ENCODE measurements around the gene VPS26C. TPM values are rescaled to one million over a fixed set of nuclear protein-coding genes. Genes with fewer than 3 reads are reported as not detected.

The VPS26C gene
- total RNA-seq, 1 experiment from 2014 or later, result 58.0 TPM

- no peak overlapping the region for H2BK20ac ChIP-seq (ENCODE audit: low read depth, low read length, poor library complexity, severe bottlenecking)
- no peak overlapping the region for H2BK120ac ChIP-seq (ENCODE audit: low read depth, low read length, poor library complexity, severe bottlenecking)
- no peak overlapping the region for H4K5ac ChIP-seq (ENCODE audit: insufficient read length, low read depth, low read length)
- no peaks in the 10 kb centered on the region for H3K23me2 ChIP-seq (ENCODE audit: insufficient read length, low read depth, low read length, poor library complexity, severe bottlenecking)
- no peak overlapping the region for H2BK15ac ChIP-seq (ENCODE audit: low read depth, low read length)
- Mint-ChIP-seq H3K4me3 (no peak overlapping the region), H3K27ac (no peak overlapping the region), H3K4me1 (peaks cover 12 to 13% of the 10 kb centered on the region in 2 experiments), H3K36me3 (ENCODE audit: insufficient read depth in 1 of 3, low read depth in 3 of 3) (peaks cover 9 to 36% (median 19%) of the 10 kb centered on the region in 3 experiments; a peak in 6 of 7 replicates), H3K27me3 (ENCODE audit: low read depth) (no peaks in the 10 kb centered on the region), H3K9me3 (no peaks in the 10 kb centered on the region)
- no peak overlapping the region for H2AK5ac ChIP-seq (ENCODE audit: insufficient read length, low read length)
- H3K79me1 ChIP-seq (ENCODE audit: insufficient read depth, low read depth, low read length, poor library complexity, severe bottlenecking), result no peaks in the 10 kb centered on the region
- H3K4ac ChIP-seq (ENCODE audit: low read depth, low read length), result no peak overlapping the region
- H4K8ac ChIP-seq (replicated peaks; ENCODE audit: insufficient read length, low read depth, low read length), result no peak overlapping the region
- H3K14ac ChIP-seq (ENCODE audit: insufficient read depth, low read length), result no peak overlapping the region
- DNase-seq, result no peak
- H3T11ph ChIP-seq (ENCODE audit: low read length), result no peak overlapping the region
- no peaks in the 10 kb centered on the region for H4K20me1 ChIP-seq (ENCODE audit: control insufficient read depth, insufficient read depth, insufficient read length)
- no peak overlapping the region for H4K91ac ChIP-seq (ENCODE audit: insufficient read length, low read depth, low read length)
- H3K79me2 ChIP-seq (ENCODE audit: insufficient read depth, low read length), result no peaks in the 10 kb centered on the region
- H2AFZ ChIP-seq (ENCODE audit: low read length), result no peak overlapping the region
- H2BK5ac ChIP-seq (ENCODE audit: insufficient read length, low read length), result no peak overlapping the region
- no peaks in the 10 kb centered on the region for H3K9me3 ChIP-seq (ENCODE audit: control insufficient read depth, low read depth, low read length)
- no peaks in the 10 kb centered on the region for H3K4me1 ChIP-seq (ENCODE audit: insufficient read depth, low read length)
- no peak overlapping the region for H2BK12ac ChIP-seq (ENCODE audit: insufficient read length, low read depth, low read length)
- no peaks in the 10 kb centered on the region for H3K27me3 ChIP-seq (ENCODE audit: insufficient read depth, low read length)
- WGBS (ENCODE audit: extremely low coverage, insufficient read length, low lambda C conversion rate), result no CpG with 5 or more reads among the region's 15 CpGs
- TF ChIP-seq CTCF (conservative IDR thresholded peaks at IDR 0.05), result no peak
- H3K27ac ChIP-seq (ENCODE audit: insufficient read length, low read depth, low read length), result no peak overlapping the region
- H3K4me2 ChIP-seq (ENCODE audit: insufficient read depth, insufficient read length, low read length), result no peak overlapping the region
- H3K56ac ChIP-seq (ENCODE audit: insufficient read length, low read depth, low read length), result no peak overlapping the region
- H3K23ac ChIP-seq (ENCODE audit: insufficient read length, low read depth, low read length), result no peak overlapping the region
- H3K9ac ChIP-seq (ENCODE audit: extremely low read depth, insufficient read length, low read length), result no peak overlapping the region
- no peak overlapping the region for H3K18ac ChIP-seq (ENCODE audit: insufficient read length, low read depth, low read length)
Measured at GRCh38 chr21:37195610-37196009, 71.5 kb downstream of the VPS26C start.

All from H9 (cell line).